GM13976 (cell line): ENCODE results near the gene OR52K1.
"Not testable (repeated sequence)": the region's sequence is repeated elsewhere in the genome, so short reads cannot be mapped to it uniquely, and the experiment has no call there.

ENCODE experiments used
- DNase-seq: peaks from one replicate; pipeline ENCODE4 v3.0.0; 2012; ENCODE audit warnings: low spot score
- in situ Hi-C: fragments of 300-500 bp; cut with MboI; formaldehyde crosslinking; loops from one replicate; pipeline ENCODE4 v1.12.0; 2022; ENCODE audit warnings: low sequenced_read_pairs, mixed read lengths, inconsistent platforms; ENCODE audit not compliant: unreplicated experiment
- TF ChIP-seq, protein P1 (sequence below): IDR thresholded peaks from 2 replicates; pipeline ENCODE4 v1.5.1; 2012; ENCODE audit warnings: borderline replicate concordance, mild to moderate bottlenecking; ENCODE audit not compliant: insufficient read depth; ENCODE audit errors: extremely low read depth, missing control alignments, control extremely low read depth

The OR52K1 gene

DNA sequence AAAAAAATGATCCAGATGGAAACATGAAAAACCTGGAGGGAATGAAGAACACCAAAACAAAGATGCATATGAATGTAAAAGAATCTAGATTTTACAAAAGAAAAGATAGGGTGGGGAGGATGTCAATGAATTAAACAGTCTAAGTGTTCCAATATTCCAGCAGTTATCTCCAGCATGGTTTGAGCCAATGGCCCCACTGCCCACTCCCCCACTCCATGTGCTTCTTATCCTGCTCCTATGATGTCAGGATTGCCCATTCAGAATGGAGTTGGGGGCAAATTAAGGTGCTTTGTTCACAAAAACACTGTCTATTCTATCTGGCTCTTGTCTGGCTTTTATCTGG lies 1.2 kb upstream of the OR52K1 start:
- TF ChIP-seq, protein P1, sequence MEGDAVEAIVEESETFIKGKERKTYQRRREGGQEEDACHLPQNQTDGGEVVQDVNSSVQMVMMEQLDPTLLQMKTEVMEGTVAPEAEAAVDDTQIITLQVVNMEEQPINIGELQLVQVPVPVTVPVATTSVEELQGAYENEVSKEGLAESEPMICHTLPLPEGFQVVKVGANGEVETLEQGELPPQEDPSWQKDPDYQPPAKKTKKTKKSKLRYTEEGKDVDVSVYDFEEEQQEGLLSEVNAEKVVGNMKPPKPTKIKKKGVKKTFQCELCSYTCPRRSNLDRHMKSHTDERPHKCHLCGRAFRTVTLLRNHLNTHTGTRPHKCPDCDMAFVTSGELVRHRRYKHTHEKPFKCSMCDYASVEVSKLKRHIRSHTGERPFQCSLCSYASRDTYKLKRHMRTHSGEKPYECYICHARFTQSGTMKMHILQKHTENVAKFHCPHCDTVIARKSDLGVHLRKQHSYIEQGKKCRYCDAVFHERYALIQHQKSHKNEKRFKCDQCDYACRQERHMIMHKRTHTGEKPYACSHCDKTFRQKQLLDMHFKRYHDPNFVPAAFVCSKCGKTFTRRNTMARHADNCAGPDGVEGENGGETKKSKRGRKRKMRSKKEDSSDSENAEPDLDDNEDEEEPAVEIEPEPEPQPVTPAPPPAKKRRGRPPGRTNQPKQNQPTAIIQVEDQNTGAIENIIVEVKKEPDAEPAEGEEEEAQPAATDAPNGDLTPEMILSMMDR, result no peak
- in situ Hi-C loops, result no loop called here
- no peak for DNase-seq

DNA sequence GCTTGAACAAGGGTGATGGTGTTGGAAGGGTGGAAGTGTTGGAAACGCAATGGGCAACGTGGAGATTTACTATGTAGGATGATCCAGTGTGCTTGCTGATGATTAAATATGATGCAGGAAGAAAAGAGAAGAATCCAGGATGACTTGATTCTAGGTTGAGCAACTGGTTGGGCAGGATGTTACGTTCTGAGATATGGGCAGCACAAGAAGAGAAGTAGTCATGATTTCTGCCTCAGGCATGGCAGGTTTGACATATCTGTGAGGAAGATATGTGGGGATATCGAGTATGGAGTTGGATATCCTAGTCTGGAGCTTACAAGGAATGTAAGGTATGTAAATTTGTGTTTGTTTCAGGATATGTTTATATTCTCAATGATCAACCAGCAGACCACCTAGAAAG lies 1.9 kb downstream of the OR52K1 start:
- TF ChIP-seq, protein P1, result no peak
- in situ Hi-C loops, result no loop called here
- no peak for DNase-seq

DNA sequence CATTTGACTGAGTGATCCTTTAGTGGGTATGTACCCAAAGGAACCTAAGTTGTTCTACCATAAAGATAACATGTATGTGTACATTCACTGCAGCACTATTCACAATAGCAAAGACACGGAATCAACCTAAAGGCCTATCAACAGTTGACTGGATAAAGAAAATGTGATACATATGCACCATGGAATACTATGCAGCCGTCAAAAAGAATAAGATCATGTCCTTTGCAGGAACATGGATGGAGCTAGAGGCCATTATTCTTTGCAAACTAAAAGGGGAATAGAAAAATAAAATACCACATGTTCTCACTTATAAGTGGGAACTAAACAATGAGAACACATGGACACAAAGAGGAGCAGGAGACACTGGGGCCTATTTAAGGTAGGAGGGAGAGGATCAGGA lies 9.0 kb downstream of the OR52K1 start:
- DNase-seq, in situ Hi-C loops: not testable (repeated sequence)

DNA sequence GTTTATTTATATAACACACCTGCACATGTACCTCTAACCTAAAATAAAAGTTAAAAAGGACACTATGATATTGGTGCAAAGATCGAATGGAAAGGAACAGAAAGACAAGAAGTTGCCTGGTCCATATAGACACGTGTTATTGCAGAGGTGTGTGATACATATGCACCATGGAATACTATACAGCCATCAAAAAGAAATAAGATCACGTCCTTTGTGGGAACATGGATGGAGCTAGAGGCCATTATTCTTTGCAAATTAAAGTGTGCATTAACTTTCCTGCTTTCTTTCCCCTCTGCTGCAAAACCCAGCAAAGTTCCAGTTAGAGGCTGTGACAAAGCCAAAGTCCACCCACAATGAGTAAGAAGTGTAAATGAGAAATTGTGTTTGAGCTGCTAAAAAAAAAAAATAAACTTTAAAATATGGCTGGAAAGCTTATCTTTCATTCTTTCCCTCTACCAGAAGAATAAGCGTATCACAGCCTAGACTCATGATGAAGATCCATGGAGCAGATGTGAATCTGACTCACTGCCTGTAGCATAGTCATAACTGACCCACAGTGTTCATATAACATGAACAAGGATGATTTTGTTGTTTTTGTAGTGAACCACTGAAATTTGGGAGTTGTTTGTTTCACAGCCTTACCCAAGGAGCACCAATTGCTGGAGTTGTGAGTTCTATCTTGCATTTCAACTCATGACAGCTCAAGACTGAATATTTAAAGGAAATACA lies 9.6 kb downstream of the OR52K1 start:
- in situ Hi-C loops, result no loop called here
- TF ChIP-seq, protein P1, result no peak
- no peak for DNase-seq

DNA sequence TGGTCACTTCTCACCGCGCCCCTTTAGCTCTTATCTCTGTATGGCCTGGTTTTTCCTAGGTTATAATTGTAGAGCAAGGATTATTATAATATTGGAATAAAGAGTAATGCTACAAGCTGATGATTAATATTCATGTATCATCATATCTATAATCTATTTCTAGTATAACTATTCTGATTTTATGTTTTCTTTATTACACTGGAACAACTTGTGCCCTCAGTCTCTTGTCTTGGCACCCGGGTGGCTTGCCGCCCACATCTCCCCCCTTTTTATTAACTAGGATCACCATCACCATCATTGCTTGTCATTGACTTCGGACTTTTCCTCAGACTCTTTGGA lies 11.0 kb downstream of the OR52K1 start:
- no peak for DNase-seq
- in situ Hi-C loops, result no loop called here
- TF ChIP-seq, protein P1, result no peak

DNA sequence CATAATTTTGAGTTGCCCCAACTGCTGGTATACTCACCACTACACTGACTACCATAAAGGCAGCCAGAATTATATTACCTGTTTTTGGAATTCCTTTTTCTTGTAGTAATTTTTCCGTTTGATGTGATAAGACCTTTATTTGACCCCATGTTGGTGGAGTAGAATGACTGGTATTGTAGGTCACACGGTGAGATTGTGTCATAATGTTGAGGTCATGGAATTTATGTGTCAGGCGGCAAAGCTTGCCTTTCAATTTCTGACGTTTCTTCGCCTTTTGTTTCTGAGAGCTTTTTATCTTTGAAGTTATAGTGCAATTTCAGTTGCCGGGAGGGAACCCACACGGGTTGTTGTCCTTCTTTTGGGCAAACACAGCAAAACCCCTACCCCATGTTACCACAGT lies 13.0 kb downstream of the OR52K1 start:
- DNase-seq, result no peak
- TF ChIP-seq, protein P1, result no peak
- in situ Hi-C loops, result no loop called here

DNA sequence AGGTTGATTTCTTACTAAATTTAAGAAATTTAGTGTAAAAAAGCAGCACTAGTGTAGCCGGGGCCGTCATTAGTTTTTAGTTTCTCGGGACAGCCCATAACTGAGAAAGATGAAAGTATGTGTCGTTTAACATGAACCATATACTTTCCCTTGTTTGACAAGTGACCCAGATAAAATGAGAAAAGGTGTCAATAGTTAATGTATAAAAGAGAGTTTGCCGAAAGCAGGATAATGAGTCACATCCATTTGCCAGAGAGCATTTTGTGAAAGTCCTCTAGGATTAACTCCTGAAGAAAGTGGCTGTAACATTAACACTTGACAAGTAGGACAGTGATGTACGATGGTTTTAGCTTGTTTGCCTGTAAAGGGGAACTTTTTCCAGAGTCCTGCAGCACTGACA lies 13.5 kb downstream of the OR52K1 start:
- in situ Hi-C loops, result no loop called here
- TF ChIP-seq, protein P1, result no peak
- no peak for DNase-seq
